ENCODE results near the gene PPP1R2. TPM values are rescaled to one million over a fixed set of nuclear protein-coding genes. Genes with fewer than 3 reads are reported as not detected.

The PPP1R2 gene
- total and polyA plus RNA-seq, 4 experiments from 2014 or later = 136 to 303 (median 220) TPM

DNA sequence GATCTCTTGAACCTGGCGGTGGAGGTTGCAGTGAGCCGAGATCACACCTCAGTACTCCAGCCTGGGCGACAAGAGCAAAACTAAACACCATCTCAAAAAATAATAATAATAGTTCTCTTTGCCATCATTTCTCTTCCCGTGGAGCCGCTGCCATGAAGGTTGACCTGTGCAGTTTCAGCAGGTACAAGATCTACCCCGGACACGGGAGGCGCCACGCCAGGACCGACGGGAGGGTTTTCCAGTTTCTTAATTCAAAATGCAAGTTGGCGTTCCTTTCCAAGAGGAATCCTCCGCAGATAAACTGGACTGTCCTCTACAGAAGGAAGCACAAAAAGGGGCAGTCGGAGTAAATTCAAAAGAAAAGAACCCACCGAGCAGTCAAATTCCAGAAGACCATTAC, 11.3 kb upstream of the PPP1R2 start:
- peak overlapping the region; percentile 27 to 94 (median 82) for H3K27ac Mint-ChIP-seq
- H3K4me1 ChIP-seq (ENCODE audit: insufficient read depth, low read length) = peaks cover 58% of the 10 kb centered on the region
- no peaks in the 10 kb centered on the region for H3K27me3 Mint-ChIP-seq
- H3K36me3 ChIP-seq (ENCODE audit: insufficient read depth, low read length) = no peaks in the 10 kb centered on the region
- peaks cover 43 to 73% (median 61%) of the 10 kb centered on the region in 4 donors for H3K4me1 Mint-ChIP-seq
- H3K27ac ChIP-seq (ENCODE audit: low read depth, low read length) = no peak overlapping the region
- POLR2A ChIA-PET (ENCODE audit: partially characterized antibody) = interaction anchor here (11.2 kb wide), 1 partner anchor 13 kb away, joined by 224 read pairs; the partner anchor contains the start of gene PPP1R2
- no peaks in the 10 kb centered on the region for H3K9me3 ChIP-seq (ENCODE audit: control insufficient read depth in 1 of 2, low read length in 2 of 2)
- no peaks in the 10 kb centered on the region for H3K9me3 Mint-ChIP-seq
- H3K36me3 Mint-ChIP-seq = no peaks in the 10 kb centered on the region
- CTCF ChIA-PET (ENCODE audit: partially characterized antibody) = interaction anchor here (0.6 to 3.4 kb wide), 4 partner anchors 9 to 43 kb away, joined by 3 to 11 read pairs (median 7); no protein-coding TSS in a partner anchor
- H3K4me3 Mint-ChIP-seq = peak overlapping the region in 3 of 8 donors; percentile 10 to 45 (median 17)
- no peak for DNase-seq
- H3K4me3 ChIP-seq (ENCODE audit: low read length in 2 of 2) = no peak overlapping the region
- H3K27me3 ChIP-seq (ENCODE audit: insufficient read depth, low read length) = no peaks in the 10 kb centered on the region
- intact Hi-C loops (cut with micrococcal nuclease) = loop anchor here (5.0 kb wide), 1 partner anchor 193 kb away; no protein-coding TSS in a partner anchor

DNA sequence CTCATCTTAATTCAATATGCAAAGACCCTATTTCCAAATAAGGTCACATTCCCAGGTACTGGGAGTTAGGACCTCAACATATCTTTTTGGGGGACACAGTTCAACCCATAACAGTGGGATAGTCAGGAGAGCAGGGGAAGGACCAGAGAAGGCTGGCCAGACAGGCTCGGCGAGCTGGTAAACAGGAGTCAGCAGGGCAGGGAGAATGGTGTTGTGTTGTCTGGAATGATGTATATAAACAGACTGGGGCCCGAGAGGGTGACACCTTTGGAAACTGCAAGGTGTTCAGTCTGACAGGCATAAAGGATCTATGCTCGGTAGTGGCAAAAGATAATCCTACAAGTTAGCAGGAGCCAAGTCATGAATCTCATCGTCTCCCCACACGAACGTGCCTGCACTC, 10.1 kb upstream of the PPP1R2 start:
- peak overlapping the region in 7 of 8 donors; percentile 4 to 52 (median 32) for H3K4me3 Mint-ChIP-seq
- no peaks in the 10 kb centered on the region for H3K9me3 Mint-ChIP-seq
- no peak for DNase-seq
- POLR2A ChIA-PET (ENCODE audit: partially characterized antibody) = interaction anchor here (0.8 to 11.2 kb wide), 3 partner anchors 12 to 282 kb away, joined by 3 to 224 read pairs (median 4); partner anchors contain the start of genes ACAP2, PPP1R2 and XXYLT1
- CTCF ChIA-PET (ENCODE audit: partially characterized antibody) = interaction anchor here (1.2 to 3.4 kb wide), 3 partner anchors 8 to 306 kb away, joined by 3 to 11 read pairs (median 5); no protein-coding TSS in a partner anchor
- H3K27ac Mint-ChIP-seq = peak overlapping the region; percentile 92 to 99 (median 96)
- intact Hi-C loops (cut with micrococcal nuclease) = loop anchor here (5.0 kb wide), 1 partner anchor 194 kb away; no protein-coding TSS in a partner anchor
- H3K4me3 ChIP-seq (ENCODE audit: low read length in 2 of 2) = no peak overlapping the region
- peaks cover 68% of the 10 kb centered on the region for H3K4me1 ChIP-seq (ENCODE audit: insufficient read depth, low read length)
- H3K4me1 Mint-ChIP-seq = peaks cover 44 to 74% (median 64%) of the 10 kb centered on the region in 4 donors
- no peaks in the 10 kb centered on the region for H3K9me3 ChIP-seq (ENCODE audit: control insufficient read depth in 1 of 2, low read length in 2 of 2)
- no peaks in the 10 kb centered on the region for H3K36me3 ChIP-seq (ENCODE audit: insufficient read depth, low read length)
- H3K27me3 Mint-ChIP-seq = no peaks in the 10 kb centered on the region
- H3K36me3 Mint-ChIP-seq = no peaks in the 10 kb centered on the region
- no peaks in the 10 kb centered on the region for H3K27me3 ChIP-seq (ENCODE audit: insufficient read depth, low read length)
- peak overlapping the region; percentile 45 for H3K27ac ChIP-seq (ENCODE audit: low read depth, low read length)

DNA sequence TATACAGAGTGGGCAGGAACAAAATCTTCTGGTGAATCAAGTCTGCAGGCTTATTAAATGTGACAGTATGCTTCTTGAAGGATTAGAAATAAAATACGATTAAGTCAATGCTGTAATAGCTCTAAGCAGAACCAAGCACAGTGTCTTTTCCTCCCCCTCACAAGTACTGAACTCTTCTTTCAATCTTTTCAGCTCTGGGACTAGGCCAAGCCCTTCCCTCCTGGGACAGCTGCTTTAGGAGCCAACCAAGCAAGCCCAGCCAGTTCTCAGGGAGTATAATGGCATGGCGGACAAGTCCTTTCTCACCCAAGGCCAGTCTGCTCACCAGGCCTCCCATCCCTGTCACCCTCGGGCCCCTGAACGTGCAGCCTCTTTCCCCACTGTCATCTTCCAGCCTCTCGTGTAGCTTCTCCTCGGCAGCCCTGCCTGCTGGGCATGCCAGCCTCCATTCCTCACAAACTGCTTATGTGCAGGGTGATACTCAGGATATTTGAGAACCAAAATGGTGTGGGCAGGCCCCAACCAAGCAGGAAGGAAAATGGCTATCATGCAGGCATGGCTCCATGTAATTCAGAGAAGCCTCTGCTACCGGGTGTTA, 8.4 kb upstream of the PPP1R2 start:
- H3K4me3 Mint-ChIP-seq = peak overlapping the region in 7 of 8 donors; percentile 29 to 91 (median 84)
- H3K4me1 Mint-ChIP-seq = peaks cover 55 to 90% (median 77%) of the 10 kb centered on the region in 4 donors
- no peaks in the 10 kb centered on the region for H3K27me3 Mint-ChIP-seq
- peaks cover 85% of the 10 kb centered on the region for H3K4me1 ChIP-seq (ENCODE audit: insufficient read depth, low read length)
- ChIA-PET CTCF (ENCODE audit: partially characterized antibody) (interaction anchor here (0.7 to 3.4 kb wide), 8 partner anchors 8 to 361 kb away, joined by 3 to 20 read pairs (median 9); partner anchors contain the start of genes PPP1R2 and XXYLT1), POLR2A (ENCODE audit: partially characterized antibody) (interaction anchor here (1.8 to 11.2 kb wide), 6 partner anchors 10 to 357 kb away, joined by 6 to 224 read pairs (median 16); partner anchors contain the start of genes ACAP2, PPP1R2 and TNK2)
- H3K9me3 Mint-ChIP-seq = no peaks in the 10 kb centered on the region
- peak overlapping the region; percentile 70 for H3K27ac ChIP-seq (ENCODE audit: low read depth, low read length)
- H3K27ac Mint-ChIP-seq = peak overlapping the region; percentile 92 to 99 (median 96)
- H3K9me3 ChIP-seq (ENCODE audit: control insufficient read depth in 1 of 2, low read length in 2 of 2) = no peaks in the 10 kb centered on the region
- no peak for DNase-seq
- H3K36me3 ChIP-seq (ENCODE audit: insufficient read depth, low read length) = no peaks in the 10 kb centered on the region
- intact Hi-C loops (cut with micrococcal nuclease) = loop anchor here (2.0 to 5.0 kb wide), 2 partner anchors 196 to 281 kb away; partner anchors contain the start of gene XXYLT1
- no peaks in the 10 kb centered on the region for H3K27me3 ChIP-seq (ENCODE audit: insufficient read depth, low read length)
- peak overlapping the region in 1 of 2 donors; percentile 1 for H3K4me3 ChIP-seq (ENCODE audit: low read length in 2 of 2)
- no peaks in the 10 kb centered on the region for H3K36me3 Mint-ChIP-seq

DNA sequence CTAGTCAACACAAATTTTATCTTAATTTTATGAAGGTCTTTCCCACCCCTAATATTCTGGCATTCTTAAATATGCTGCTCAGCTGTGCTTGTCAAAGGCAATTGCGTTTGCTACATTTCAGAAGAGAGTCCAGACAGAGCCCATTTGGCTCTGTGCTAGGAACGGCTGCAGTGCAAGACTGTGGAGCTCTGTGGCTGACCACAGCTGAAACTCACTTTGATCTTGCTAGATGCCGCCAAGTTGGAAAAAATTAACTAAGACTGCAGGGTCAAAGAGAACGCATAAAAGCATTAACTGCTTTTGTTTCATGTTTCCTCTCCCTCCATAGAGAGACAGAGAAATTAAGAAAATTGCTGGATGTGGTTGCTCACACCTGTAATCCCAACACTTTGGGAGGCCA, 7.6 kb upstream of the PPP1R2 start:
- CTCF ChIA-PET (ENCODE audit: partially characterized antibody) = interaction anchor here (0.8 to 3.4 kb wide), 13 partner anchors 8 to 362 kb away, joined by 3 to 20 read pairs (median 7); partner anchors contain the start of genes PPP1R2 and XXYLT1
- H3K27ac Mint-ChIP-seq = peak overlapping the region; percentile 92 to 99 (median 96)
- H3K36me3 Mint-ChIP-seq = no peaks in the 10 kb centered on the region
- H3K36me3 ChIP-seq (ENCODE audit: insufficient read depth, low read length) = no peaks in the 10 kb centered on the region
- peaks cover 57 to 91% (median 77%) of the 10 kb centered on the region in 4 donors for H3K4me1 Mint-ChIP-seq
- intact Hi-C loops (cut with micrococcal nuclease) = loop anchor here (1.0 to 5.0 kb wide), 4 partner anchors 8 to 280 kb away; partner anchors contain the start of gene XXYLT1
- no peaks in the 10 kb centered on the region for H3K27me3 ChIP-seq (ENCODE audit: insufficient read depth, low read length)
- peak overlapping the region; percentile 70 for H3K27ac ChIP-seq (ENCODE audit: low read depth, low read length)
- peak overlapping the region; percentile 84 to 94 (median 90) for H3K4me3 Mint-ChIP-seq
- no peaks in the 10 kb centered on the region for H3K27me3 Mint-ChIP-seq
- peak overlapping the region; percentile 64 to 74 for H3K4me3 ChIP-seq (ENCODE audit: low read length in 2 of 2)
- POLR2A ChIA-PET (ENCODE audit: partially characterized antibody) = interaction anchor here (0.7 to 11.2 kb wide), 19 partner anchors 8 to 878 kb away, joined by 3 to 224 read pairs (median 6); partner anchors contain the start of genes ACAP2, LSG1, PCYT1A and PPP1R2
- no peaks in the 10 kb centered on the region for H3K9me3 Mint-ChIP-seq
- H3K4me1 ChIP-seq (ENCODE audit: insufficient read depth, low read length) = peaks cover 87% of the 10 kb centered on the region
- H3K9me3 ChIP-seq (ENCODE audit: control insufficient read depth in 1 of 2, low read length in 2 of 2) = no peaks in the 10 kb centered on the region
- peak in 1 of 5 donors; percentile 61 for DNase-seq

DNA sequence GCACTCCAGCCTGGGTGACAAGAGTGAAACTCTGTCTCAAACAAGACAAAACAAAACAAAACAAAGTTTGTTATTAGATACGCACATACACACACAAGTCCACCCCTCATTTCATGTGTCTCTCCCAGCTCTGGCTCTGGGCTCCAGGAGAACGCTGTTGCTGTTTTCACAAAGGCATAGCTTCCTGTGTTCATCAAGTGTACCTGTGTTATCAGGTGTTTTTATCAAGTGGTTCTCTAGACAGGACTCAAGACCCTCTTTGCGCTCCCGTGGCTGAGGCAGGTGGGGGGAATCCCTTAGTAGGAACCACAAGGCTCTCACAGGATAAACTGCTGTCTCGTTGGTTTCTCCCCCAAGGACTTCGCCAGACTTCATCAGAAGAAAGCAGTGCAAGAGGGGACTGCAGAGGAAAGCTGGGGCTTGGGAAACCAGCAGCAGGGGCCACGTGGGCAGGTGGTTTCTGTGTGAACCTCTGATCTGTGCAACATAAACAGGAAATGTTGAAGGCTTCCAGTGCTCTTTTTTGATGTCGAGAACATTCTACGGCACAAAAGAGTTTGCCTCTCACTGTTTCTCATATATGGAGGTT, 6.9 kb upstream of the PPP1R2 start:
- H3K4me3 ChIP-seq (ENCODE audit: low read length in 2 of 2) = peak overlapping the region in 1 of 2 donors; percentile 74
- POLR2A ChIA-PET (ENCODE audit: partially characterized antibody) = interaction anchor here (0.7 to 11.2 kb wide), 23 partner anchors 8 to 878 kb away, joined by 3 to 224 read pairs (median 4); partner anchors contain the start of genes ACAP2, LSG1, PCYT1A and PPP1R2
- H3K4me3 Mint-ChIP-seq = peak overlapping the region; percentile 84 to 94 (median 90)
- H3K27me3 ChIP-seq (ENCODE audit: insufficient read depth, low read length) = no peaks in the 10 kb centered on the region
- H3K36me3 ChIP-seq (ENCODE audit: insufficient read depth, low read length) = no peaks in the 10 kb centered on the region
- H3K27me3 Mint-ChIP-seq = no peaks in the 10 kb centered on the region
- peaks cover 88% of the 10 kb centered on the region for H3K4me1 ChIP-seq (ENCODE audit: insufficient read depth, low read length)
- no peaks in the 10 kb centered on the region for H3K36me3 Mint-ChIP-seq
- no peaks in the 10 kb centered on the region for H3K9me3 ChIP-seq (ENCODE audit: control insufficient read depth in 1 of 2, low read length in 2 of 2)
- CTCF ChIA-PET (ENCODE audit: partially characterized antibody) = interaction anchor here (0.8 to 3.2 kb wide), 13 partner anchors 8 to 365 kb away, joined by 3 to 20 read pairs (median 5); partner anchors contain the start of genes PPP1R2 and XXYLT1
- DNase-seq = peak; percentile 87 to 96 (median 90)
- no peaks in the 10 kb centered on the region for H3K9me3 Mint-ChIP-seq
- H3K27ac Mint-ChIP-seq = peak overlapping the region; percentile 92 to 99 (median 96)
- peaks cover 56 to 93% (median 77%) of the 10 kb centered on the region in 4 donors for H3K4me1 Mint-ChIP-seq
- H3K27ac ChIP-seq (ENCODE audit: low read depth, low read length) = peak overlapping the region; percentile 70
- intact Hi-C loops (cut with micrococcal nuclease) = loop anchor here (1.0 to 5.0 kb wide), 4 partner anchors 8 to 279 kb away; partner anchors contain the start of gene XXYLT1

DNA sequence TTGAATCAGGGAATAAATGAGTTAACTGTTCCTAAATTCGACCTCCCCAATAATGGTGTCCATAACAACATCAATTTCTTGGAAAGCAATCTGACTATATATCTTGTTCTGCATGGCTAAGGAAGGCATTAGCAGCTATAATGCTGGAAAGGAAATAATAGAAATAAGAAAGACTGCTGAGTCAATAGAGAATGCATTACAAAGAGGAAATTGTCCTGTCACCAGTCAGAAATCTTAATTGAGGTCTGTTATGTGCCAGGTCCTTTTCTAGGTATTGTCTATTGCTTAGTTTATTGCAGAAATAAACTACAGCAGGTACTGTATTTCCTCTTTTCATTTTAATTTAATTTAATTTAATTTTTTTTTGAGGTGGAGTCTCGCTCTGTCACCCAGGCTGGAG, 5.9 kb upstream of the PPP1R2 start:
- Histone ChIP-seq H3K27me3 (ENCODE audit: insufficient read depth, low read length) (no peaks in the 10 kb centered on the region), H3K4me1 (ENCODE audit: insufficient read depth, low read length) (peaks cover 98% of the 10 kb centered on the region), H3K9me3 (ENCODE audit: control insufficient read depth in 1 of 2, low read length in 2 of 2) (no peaks in the 10 kb centered on the region), H3K36me3 (ENCODE audit: insufficient read depth, low read length) (no peaks in the 10 kb centered on the region), H3K4me3 (ENCODE audit: low read length in 2 of 2) (no peak overlapping the region), H3K27ac (ENCODE audit: low read depth, low read length) (peak overlapping the region; percentile 40)
- peak overlapping the region; percentile 57 to 94 (median 77) for H3K4me3 Mint-ChIP-seq
- CTCF ChIA-PET (ENCODE audit: partially characterized antibody) = interaction anchor here (1.3 to 3.2 kb wide), 5 partner anchors 11 to 366 kb away, joined by 3 to 20 read pairs (median 12); partner anchors contain the start of gene XXYLT1
- H3K36me3 Mint-ChIP-seq = no peaks in the 10 kb centered on the region
- H3K4me1 Mint-ChIP-seq = peaks cover 66 to 94% (median 82%) of the 10 kb centered on the region in 4 donors
- POLR2A ChIA-PET (ENCODE audit: partially characterized antibody) = interaction anchor here (0.6 to 11.2 kb wide), 11 partner anchors 7 to 359 kb away, joined by 3 to 224 read pairs (median 8); partner anchors contain the start of genes ACAP2, PPP1R2, TNK2 and XXYLT1
- DNase-seq = peak in 1 of 5 donors; percentile 24
- intact Hi-C loops (cut with micrococcal nuclease) = no loop called here
- H3K27ac Mint-ChIP-seq = peak overlapping the region; percentile 81 to 98 (median 93)
- H3K9me3 Mint-ChIP-seq = peaks cover 0 to 1% (median 0%) of the 10 kb centered on the region in 8 donors
- no peaks in the 10 kb centered on the region for H3K27me3 Mint-ChIP-seq
